Cardiac muscle cell (in vitro differentiated cells and primary cell): ENCODE data around the gene NHSL2. TPM values are rescaled to one million over a fixed set of nuclear protein-coding genes. Genes with fewer than 3 reads are reported as not detected.

ENCODE experiments used
- DNase-seq, 2 donors: peaks; one replicate each; pipeline versions ENCODE4 v3.0.0 to v3.0.0-alpha.2; 2010 to 2017; ENCODE audit warnings: low read depth in 1 of 2, low spot score in 1 of 2
- H3K27ac ChIP-seq: fragments of 200-600 bp; sonication (generic); 2 replicates; pipeline ENCODE4 v1.5.1; 2016
- H3K27me3 ChIP-seq: fragments of 200-600 bp; sonication (generic); 2 replicates; pipeline ENCODE4 v1.6.0; 2016; ENCODE audit warnings: control low read depth
- H3K36me3 ChIP-seq: fragments of 200-600 bp; sonication (generic); 2 replicates; pipeline ENCODE4 v1.5.1; 2016; ENCODE audit warnings: control low read depth
- H3K4me1 ChIP-seq: fragments of 200-600 bp; sonication (generic); 2 replicates; pipeline ENCODE4 v1.8.1; 2017; ENCODE audit warnings: low read depth, mild to moderate bottlenecking, mixed run types
- H3K4me3 ChIP-seq: fragments of 200-600 bp; sonication (generic); 2 replicates; pipeline ENCODE4 v1.5.1; 2016; ENCODE audit warnings: mild to moderate bottlenecking
- H3K9me3 ChIP-seq: fragments of 200-600 bp; sonication (generic); 2 replicates; pipeline ENCODE4 v1.5.1; 2017; ENCODE audit warnings: low read depth, mild to moderate bottlenecking, control low read depth
- CTCF ChIP-seq: IDR thresholded peaks from 2 replicates; pipeline ENCODE4 v1.5.1; 2012; ENCODE audit warnings: low read depth, mild to moderate bottlenecking, low read length
- polyA plus RNA-seq: library from polyadenylated mRNA; unstranded; fragments of >200 nt; fragmentation: Nextera tagmentation; extraction: Ambion mirVana; gene quantifications from 2 replicates; pipeline ENCODE4 v1.2.1, GENCODE V29; 2016
- total RNA-seq: library from RNA; depleted of rRNA; stranded (reverse); fragments of >200 nt; gene quantifications from 2 replicates; pipeline ENCODE4 v1.2.3, GENCODE V29; 2016

NHSL2 gene
- total and polyA plus RNA-seq, 2 experiments from 2014 or later, result 6.6 to 7.9 TPM

DNA sequence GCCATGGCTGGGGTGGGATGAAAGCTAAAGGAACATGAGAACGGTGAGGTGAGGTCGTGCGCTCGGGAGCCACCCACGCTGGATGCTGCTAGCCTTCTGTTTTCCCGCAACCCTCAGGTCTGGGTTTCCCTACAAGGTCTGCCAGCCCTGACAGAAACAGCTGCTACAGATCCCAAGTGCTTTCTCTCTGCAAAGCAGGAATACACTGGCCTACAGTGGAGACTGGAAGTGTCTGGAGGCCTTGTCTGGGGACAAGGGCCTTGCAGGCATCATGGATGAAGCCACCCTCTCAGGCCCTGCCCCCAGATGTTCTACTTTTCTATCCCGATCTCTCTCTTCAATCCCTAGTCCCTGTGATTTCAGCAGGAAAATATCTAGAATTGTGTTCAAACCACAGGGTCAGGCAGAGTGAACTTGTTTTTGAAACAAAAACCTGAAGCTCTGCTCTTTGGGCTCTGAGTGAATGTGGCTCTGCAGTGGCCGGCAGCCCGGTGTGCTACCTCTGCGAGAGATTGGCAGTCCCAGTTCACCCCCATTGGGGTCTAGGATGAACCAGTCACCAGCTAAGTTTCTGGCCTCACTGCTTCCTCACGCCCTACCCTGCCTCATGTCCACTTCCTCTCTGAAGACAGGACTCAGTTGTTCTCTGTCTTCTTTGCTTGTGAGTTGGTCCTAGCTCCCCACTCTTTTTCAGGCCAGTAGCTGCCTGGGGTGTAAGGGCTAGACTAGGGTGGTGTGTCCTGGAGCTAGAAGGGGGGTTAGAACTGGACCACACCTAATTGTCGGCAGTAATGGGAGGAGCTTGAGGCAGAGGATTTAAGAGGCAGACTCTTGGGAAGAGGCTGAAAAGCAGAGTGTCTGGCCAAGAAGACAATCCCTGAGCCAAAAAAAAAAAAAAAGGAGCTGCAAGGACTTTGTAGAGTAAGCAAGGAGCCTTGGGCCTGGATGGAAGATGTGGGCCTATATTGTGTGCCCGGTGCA lies 131.5 kb downstream of the NHSL2 start:
- Histone ChIP-seq H3K9me3 (no peaks in the 10 kb centered on the region), H3K4me3 (no peak overlapping the region), H3K27me3 (no peaks in the 10 kb centered on the region), H3K4me1 (peaks cover 16% of the 10 kb centered on the region), H3K27ac (peak overlapping the region; percentile 74), H3K36me3 (no peaks in the 10 kb centered on the region)
- TF ChIP-seq CTCF, result no peak
- DNase-seq, result peak in 1 of 2 donors; percentile 14

DNA sequence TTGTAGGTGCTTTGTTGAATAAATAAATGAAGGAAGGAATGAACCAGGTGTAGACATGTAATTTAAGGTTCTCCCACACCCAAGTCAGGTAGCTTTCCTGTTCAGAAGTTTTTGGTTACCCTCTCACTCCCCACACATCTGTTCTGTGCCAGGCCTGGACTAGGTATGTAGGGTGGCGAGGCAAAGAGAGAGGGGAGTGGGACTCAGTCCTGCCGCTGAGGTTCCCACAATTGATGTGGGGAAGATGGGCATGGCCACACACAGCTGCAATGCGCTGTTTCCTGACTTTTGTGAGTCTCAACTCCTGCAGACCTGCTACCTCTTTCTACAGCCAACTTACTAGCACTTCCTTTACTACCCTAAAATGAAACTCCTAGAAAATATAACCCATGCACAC lies 132.2 kb downstream of the NHSL2 start:
- no peak overlapping the region for H3K4me3 ChIP-seq

GRCh38 chrX:72043636-72044035 lies 133.0 kb downstream of the NHSL2 start:
- no peak overlapping the region for H3K4me3 ChIP-seq
- H3K27ac ChIP-seq, result peak overlapping the region; percentile 100
- peaks cover 16% of the 10 kb centered on the region for H3K4me1 ChIP-seq
- no peaks in the 10 kb centered on the region for H3K9me3 ChIP-seq
- DNase-seq, result no peak
- TF ChIP-seq CTCF, result no peak
- no peaks in the 10 kb centered on the region for H3K27me3 ChIP-seq
- no peaks in the 10 kb centered on the region for H3K36me3 ChIP-seq

More for the DNA sequence above, 132.2 kb downstream of the NHSL2 start:
- no peaks in the 10 kb centered on the region for H3K36me3 ChIP-seq
- no peak for TF ChIP-seq CTCF
- no peak for DNase-seq
- H3K27me3 ChIP-seq, result no peaks in the 10 kb centered on the region
- peaks cover 16% of the 10 kb centered on the region for H3K4me1 ChIP-seq
- H3K27ac ChIP-seq, result no peak overlapping the region
- H3K9me3 ChIP-seq, result no peaks in the 10 kb centered on the region

GRCh38 chrX:72045141-72045540 lies 134.5 kb downstream of the NHSL2 start:
- Histone ChIP-seq H3K9me3 (no peaks in the 10 kb centered on the region), H3K4me1 (peaks cover 16% of the 10 kb centered on the region), H3K4me3 (no peak overlapping the region), H3K27ac (peak overlapping the region; percentile 100), H3K27me3 (no peaks in the 10 kb centered on the region), H3K36me3 (no peaks in the 10 kb centered on the region)
- no peak for DNase-seq
- TF ChIP-seq CTCF, result no peak

- H3K27ac ChIP-seq, result peak overlapping the region; percentile 100
- no peaks in the 10 kb centered on the region for H3K36me3 ChIP-seq
- TF ChIP-seq CTCF, result no peak
- DNase-seq, result peak in 1 of 2 donors; percentile 85
- H3K27me3 ChIP-seq, result no peaks in the 10 kb centered on the region
- H3K4me1 ChIP-seq, result peaks cover 16% of the 10 kb centered on the region
- no peak overlapping the region for H3K4me3 ChIP-seq
- no peaks in the 10 kb centered on the region for H3K9me3 ChIP-seq
Measured at GRCh38 chrX:72045552-72046277, 135.1 kb downstream of the NHSL2 start.
